Measurements from ENCODE around the gene ADH4.

ADH4 gene

GRCh38 chr4:99078931-99079624 lies 65.0 kb downstream of the ADH4 start:
- DNase-seq: no peak

- DNase-seq: no peak
Observed at GRCh38 chr4:99078336-99078735, 65.8 kb downstream of the ADH4 start.

- no peak for DNase-seq
Observed at GRCh38 chr4:99077177-99077576, 66.9 kb downstream of the ADH4 start.

GRCh38 chr4:99076292-99076976 lies 67.7 kb downstream of the ADH4 start:
- no peak for DNase-seq

- no peak for DNase-seq
Observed at GRCh38 chr4:99074816-99075215, 69.3 kb downstream of the ADH4 start.
